IPS-18c (cell line): Measurements from ENCODE around the gene PAQR8.
"Not testable (repeated sequence)": the region's sequence is repeated elsewhere in the genome, so short reads cannot be mapped to it uniquely, and the experiment has no call there.

ENCODE experiments used
- H3K4me3 ChIP-seq: 2 replicates; pipeline ENCODE4 v1.7.0; 2013; ENCODE audit warnings: low read depth, mild to moderate bottlenecking, low read length, moderate library complexity; ENCODE audit not compliant: insufficient read depth
- H3K9me3 ChIP-seq: one replicate; pipeline ENCODE4 v1.6.1; 2013; ENCODE audit warnings: mild to moderate bottlenecking, low read length, moderate library complexity; ENCODE audit not compliant: control insufficient read depth, insufficient read depth

Gene PAQR8

GRCh38 chr6:52365866-52366540 lies 4.1 kb downstream of the PAQR8 start:
- Histone ChIP-seq H3K4me3 (no peak overlapping the region), H3K9me3 (no peaks in the 10 kb centered on the region)

GRCh38 chr6:52368002-52368401 lies 6.1 kb downstream of the PAQR8 start:
- no peaks in the 10 kb centered on the region for H3K9me3 ChIP-seq

DNA sequence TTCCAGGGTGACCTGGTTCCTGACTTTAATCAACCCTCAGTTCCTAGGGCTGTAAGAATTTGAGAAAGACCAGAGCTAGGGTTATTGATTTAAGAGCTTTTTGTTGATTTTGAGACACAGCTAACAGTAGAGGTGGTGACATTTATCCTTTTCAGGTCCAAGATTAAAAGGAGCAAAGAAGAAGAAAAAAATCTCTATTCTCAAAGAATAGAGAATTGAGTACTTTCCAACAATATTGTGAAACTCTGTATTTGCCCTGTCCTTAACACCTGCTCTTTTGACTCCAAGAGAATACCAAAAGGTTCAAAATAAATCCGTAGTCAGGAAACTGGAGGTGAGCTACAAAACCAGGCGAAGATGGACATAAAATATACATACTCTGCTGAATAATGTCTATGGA lies 7.3 kb downstream of the PAQR8 start:
- H3K4me3 ChIP-seq, result no peak overlapping the region
- H3K9me3 ChIP-seq, result no peaks in the 10 kb centered on the region

More at GRCh38 chr6:52368002-52368401, 6.1 kb downstream of the PAQR8 start:
- H3K4me3 ChIP-seq, result no peak overlapping the region

GRCh38 chr6:52371656-52372191 lies 9.8 kb downstream of the PAQR8 start:
- no peaks in the 10 kb centered on the region for H3K9me3 ChIP-seq
- H3K4me3 ChIP-seq, result no peak overlapping the region

DNA sequence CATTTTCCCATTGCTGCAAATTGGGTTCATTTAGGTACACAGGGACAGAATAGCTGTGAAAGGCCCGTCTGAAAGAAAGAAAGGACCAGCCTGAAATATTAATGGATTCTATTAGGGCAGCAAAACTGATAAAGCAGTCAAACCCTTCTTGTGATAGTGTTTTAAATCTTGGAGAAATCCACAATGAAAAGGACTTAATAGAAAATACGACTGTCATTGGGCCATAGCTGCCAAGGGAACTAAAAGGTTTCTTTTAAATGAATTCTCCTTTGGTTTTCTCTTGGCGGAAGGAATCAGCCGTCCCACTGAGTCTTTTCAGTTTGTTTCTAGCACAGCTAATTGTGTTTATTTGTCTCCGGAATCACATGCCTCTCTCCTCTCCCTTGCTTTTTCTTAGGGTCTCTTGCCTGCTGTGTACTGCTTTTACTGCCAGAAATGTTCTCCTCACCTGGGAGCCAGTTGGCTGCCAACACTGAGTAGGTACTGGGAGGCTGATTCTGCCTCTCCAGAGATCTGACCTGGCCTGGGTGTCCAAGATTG lies 11.3 kb downstream of the PAQR8 start:
- H3K9me3 ChIP-seq, result no peaks in the 10 kb centered on the region
- H3K4me3 ChIP-seq, result no peak overlapping the region

GRCh38 chr6:52374247-52374646 lies 12.3 kb downstream of the PAQR8 start:
- Histone ChIP-seq H3K4me3 (no peak overlapping the region), H3K9me3 (no peaks in the 10 kb centered on the region)

GRCh38 chr6:52375780-52376556 lies 14.0 kb downstream of the PAQR8 start:
- no peaks in the 10 kb centered on the region for H3K9me3 ChIP-seq
- H3K4me3 ChIP-seq, result no peak overlapping the region

DNA sequence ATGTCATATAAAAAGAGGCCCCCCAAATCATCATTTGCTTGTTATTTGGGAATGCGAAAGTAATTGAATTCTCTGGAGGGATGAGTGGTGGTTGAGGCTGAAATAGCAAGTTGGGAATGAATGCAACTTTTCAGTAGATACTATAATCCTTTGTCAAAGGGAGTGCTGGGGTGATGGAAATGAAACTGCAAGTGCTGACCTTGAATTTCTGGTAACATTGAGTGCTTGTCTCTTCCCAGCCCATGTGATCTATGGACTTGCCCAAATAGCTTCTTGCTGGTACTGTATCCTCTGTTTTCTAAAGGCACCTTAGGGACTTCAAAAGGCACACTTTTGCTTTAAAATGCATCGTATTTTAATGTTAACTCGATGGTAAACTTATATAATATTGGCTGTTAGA lies 14.8 kb downstream of the PAQR8 start:
- no peaks in the 10 kb centered on the region for H3K9me3 ChIP-seq
- H3K4me3 ChIP-seq, result no peak overlapping the region

- H3K4me3 ChIP-seq, result no peak overlapping the region
- H3K9me3 ChIP-seq, result no peaks in the 10 kb centered on the region
Observed at GRCh38 chr6:52377538-52378221, 15.7 kb downstream of the PAQR8 start.

DNA sequence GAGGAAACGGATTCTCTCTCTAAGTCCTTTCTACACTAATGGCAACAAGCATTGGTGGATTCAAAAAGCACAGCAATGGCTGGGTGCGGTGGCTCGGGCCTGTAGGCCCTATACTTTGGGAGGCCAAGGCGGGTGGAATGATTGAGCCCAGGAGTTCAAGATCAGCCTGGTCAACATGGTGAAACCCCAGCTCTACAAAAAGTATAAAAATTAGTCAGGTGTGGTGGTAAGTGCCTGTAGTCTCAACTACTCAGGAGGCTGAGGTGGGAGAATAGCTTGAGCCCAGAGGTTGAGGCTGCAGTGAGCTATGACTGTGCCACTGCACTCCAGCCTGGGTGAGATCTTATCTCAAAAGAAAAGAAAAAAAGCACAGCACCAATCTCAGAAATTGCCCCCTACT lies 19.3 kb downstream of the PAQR8 start:
- no peak overlapping the region for H3K4me3 ChIP-seq
- H3K9me3 ChIP-seq, result no peaks in the 10 kb centered on the region

GRCh38 chr6:52384145-52384766 lies 22.3 kb downstream of the PAQR8 start:
- Histone ChIP-seq H3K4me3 (no peak overlapping the region), H3K9me3 (no peaks in the 10 kb centered on the region)

GRCh38 chr6:52385074-52385473 lies 23.1 kb downstream of the PAQR8 start:
- H3K9me3 ChIP-seq, result no peaks in the 10 kb centered on the region
- H3K4me3 ChIP-seq, result no peak overlapping the region

DNA sequence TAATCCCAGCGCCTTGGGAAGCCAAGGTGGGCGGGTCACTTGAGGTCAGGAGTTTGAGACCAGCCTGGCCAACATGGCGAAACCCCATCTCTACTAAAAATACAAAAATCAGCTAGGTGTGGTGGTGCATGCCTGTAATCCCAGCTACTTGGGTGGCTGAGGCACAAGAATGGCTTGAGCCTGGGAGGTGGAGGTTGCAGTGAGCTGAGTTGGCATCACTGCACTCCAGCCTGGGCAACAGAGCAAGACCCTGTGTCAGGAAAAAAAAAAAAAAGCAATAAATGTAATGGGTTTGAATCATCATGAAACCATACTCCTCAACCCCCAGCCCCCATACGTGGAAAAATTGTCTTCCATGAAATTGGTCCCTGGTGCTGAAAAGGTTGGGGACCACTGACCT lies 26.2 kb downstream of the PAQR8 start:
- not testable (repeated sequence) for H3K4me3 ChIP-seq

DNA sequence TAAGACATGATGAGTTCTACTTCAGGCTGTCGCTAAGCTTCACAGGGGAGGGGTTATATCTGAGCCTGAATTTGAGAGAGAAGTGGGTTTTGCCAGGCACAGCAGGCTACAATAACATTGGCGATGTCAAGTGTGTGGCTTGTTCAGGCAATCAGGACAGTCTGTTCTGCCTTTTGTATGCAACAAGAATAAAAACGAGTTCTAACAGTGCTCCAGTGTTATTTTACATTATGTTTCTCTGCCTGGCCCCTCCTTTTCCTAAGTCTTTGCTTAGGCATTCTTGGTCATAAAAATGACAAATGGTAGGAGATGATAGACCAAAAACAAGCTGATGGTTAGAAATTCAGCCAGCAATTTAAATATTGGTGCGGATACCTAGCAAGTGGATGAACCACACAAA lies 26.8 kb downstream of the PAQR8 start:
- no peaks in the 10 kb centered on the region for H3K9me3 ChIP-seq
- H3K4me3 ChIP-seq, result no peak overlapping the region

More for the DNA sequence above, 26.2 kb downstream of the PAQR8 start:
- not testable (repeated sequence) for H3K9me3 ChIP-seq

DNA sequence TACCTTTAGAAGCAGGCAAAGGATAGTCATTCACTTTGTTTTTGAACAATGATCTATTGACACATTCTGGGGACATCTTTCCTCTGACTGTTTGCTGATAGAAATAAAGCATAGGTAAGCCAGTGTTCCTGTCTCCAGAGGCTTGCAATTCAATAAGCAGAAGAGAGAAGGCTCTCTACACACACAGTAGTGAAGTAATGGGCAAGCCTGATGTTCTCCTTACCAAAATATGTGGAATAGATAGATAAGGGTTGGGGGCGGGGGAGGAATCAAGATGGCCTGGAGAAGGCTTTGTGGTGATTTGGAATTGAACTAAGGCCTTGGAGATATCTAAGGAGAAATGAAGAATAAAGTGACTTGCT lies 27.3 kb downstream of the PAQR8 start:
- Histone ChIP-seq H3K9me3 (no peaks in the 10 kb centered on the region), H3K4me3 (no peak overlapping the region)

- Histone ChIP-seq H3K9me3 (no peaks in the 10 kb centered on the region), H3K4me3 (no peak overlapping the region)
Observed at GRCh38 chr6:52389626-52390360, 27.8 kb downstream of the PAQR8 start.

GRCh38 chr6:52390361-52390727 lies 28.4 kb downstream of the PAQR8 start:
- Histone ChIP-seq H3K4me3 (no peak overlapping the region), H3K9me3 (no peaks in the 10 kb centered on the region)
